ENCODE measurements around the gene AMOTL1. TPM values are rescaled to one million over a fixed set of nuclear protein-coding genes. Genes with fewer than 3 reads are reported as not detected.

The AMOTL1 gene
- total and polyA plus RNA-seq, 2 donors (not counting 3 experiments of a cell fraction or from before 2014, with no cell fraction given), result 12.5 to 37.8 TPM

GRCh38 chr11:94767291-94767690 is 865 bp upstream of the AMOTL1 start:
- CTCF ChIA-PET, result interaction anchor here (0.8 to 6.0 kb wide), 8 partner anchors 14 to 144 kb away, joined by 4 to 28 read pairs (median 8); no protein-coding TSS in a partner anchor
- POLR2A ChIA-PET, result no interaction called here
- no peaks in the 10 kb centered on the region for H3K9me1 ChIP-seq (replicated peaks; ENCODE audit: control insufficient read depth, extremely low read depth, insufficient read depth, low read length)
- H3K9ac ChIP-seq (replicated peaks; ENCODE audit: extremely low read depth, insufficient read depth, low read length), result peak overlapping the region; percentile 84
- peaks cover 5% of the 10 kb centered on the region for H4K20me1 ChIP-seq (replicated peaks; ENCODE audit: control insufficient read depth, extremely low read depth, insufficient read depth, low read length)
- peaks cover 36% of the 10 kb centered on the region for H3K79me2 ChIP-seq (ENCODE audit: control insufficient read depth, insufficient read depth, low read length)
- no peaks in the 10 kb centered on the region for H3K9me3 ChIP-seq (replicated peaks; ENCODE audit: control insufficient read depth, insufficient read depth, low read length)
- H3K4me2 ChIP-seq (ENCODE audit: insufficient read depth, low read length), result peak overlapping the region; percentile 84
- peak overlapping the region; percentile 93 for H2AFZ ChIP-seq (ENCODE audit: low read depth, low read length)
- intact Hi-C loops (cut with micrococcal nuclease), result loop anchor here (5.0 to 10.0 kb wide), 2 partner anchors 205 to 222 kb away; partner anchors contain the start of genes CWC15, FUT4 and KDM4D
- H3K4me1 ChIP-seq (ENCODE audit: control insufficient read depth, extremely low read depth, insufficient read depth, low read length), result peaks cover 19% of the 10 kb centered on the region
- no peak for FAIRE-seq
- no peak for DNase-seq (ENCODE audit: low read depth, low spot score)
- no peak overlapping the region for H3K27ac ChIP-seq (ENCODE audit: insufficient read depth, low read depth, low read length)
- H3K4me3 ChIP-seq (replicated peaks in 1 of 3; ENCODE audit: insufficient read depth in 1 of 3, low read depth in 1 of 3, low read length in 3 of 3), result no peak overlapping the region
- dilution Hi-C loops (cut with MboI; ENCODE audit: extremely low pct_ligation_motif_present, low sequenced_read_pairs), result no loop called here
- BruUV-seq (replicated peaks), result no TSS peak
- TF ChIP-seq POLR2A (IDR thresholded peaks at IDR 0.05; ENCODE audit: low read depth, low read length) (no peak), POLR2AphosphoS5 (IDR thresholded peaks at IDR 0.05; ENCODE audit: insufficient read depth, low read depth, low read length) (no peak), GATA2 (IDR thresholded peaks at IDR 0.05; ENCODE audit: insufficient read depth, insufficient read length, low read depth, low read length) (no peak), MYC (IDR thresholded peaks at IDR 0.05; ENCODE audit: low read depth, low read length) (no peak), CTCF (IDR thresholded peaks at IDR 0.05; ENCODE audit: extremely low read depth in 1 of 2, insufficient read depth in 1 of 2, low read depth in 1 of 2, low read length in 2 of 2) (no peak), FOS (IDR thresholded peaks at IDR 0.05; ENCODE audit: borderline replicate concordance, insufficient read depth, low read length) (no peak), EZH2 (IDR thresholded peaks at IDR 0.05; ENCODE audit: borderline replicate concordance, low read depth, low read length, severe bottlenecking) (no peak), JUN (IDR thresholded peaks at IDR 0.05; ENCODE audit: borderline replicate concordance, insufficient read depth, insufficient read length, low read depth) (no peak), MAX (IDR thresholded peaks at IDR 0.05; ENCODE audit: insufficient read depth, insufficient read length) (no peak)
- H3K27me3 ChIP-seq (ENCODE audit: control insufficient read depth in 2 of 2, insufficient read depth in 2 of 2, low read length in 2 of 2), result no peaks in the 10 kb centered on the region
- no peaks in the 10 kb centered on the region for H3K36me3 ChIP-seq (ENCODE audit: control insufficient read depth in 2 of 2, extremely low read depth in 1 of 2, insufficient read depth in 2 of 2, low read length in 2 of 2)

All from endothelial cell of umbilical vein (primary cell).